GM15510 (cell line): ENCODE results near the gene MCC.

ENCODE experiments used
- POLR2A ChIP-seq: IDR thresholded peaks from 3 replicates; pipeline ENCODE4 v1.6.1; 2011; ENCODE audit warnings: borderline replicate concordance; ENCODE audit not compliant: insufficient read length; ENCODE audit errors: extremely low read depth

The MCC gene

GRCh38 chr5:113005454-113005853 is 482.8 kb downstream of the MCC start:
- TF ChIP-seq POLR2A = no peak

GRCh38 chr5:113003763-113004162 is 484.5 kb downstream of the MCC start:
- TF ChIP-seq POLR2A = no peak

GRCh38 chr5:113002423-113002822 is 485.8 kb downstream of the MCC start:
- no peak for TF ChIP-seq POLR2A

- no peak for TF ChIP-seq POLR2A
Observed at GRCh38 chr5:113000466-113000865, 487.8 kb downstream of the MCC start.

GRCh38 chr5:112998296-112998695 is 490.0 kb downstream of the MCC start:
- TF ChIP-seq POLR2A = no peak

GRCh38 chr5:112996830-112997374 is 491.4 kb downstream of the MCC start:
- no peak for TF ChIP-seq POLR2A

GRCh38 chr5:112995764-112996618 is 492.3 kb downstream of the MCC start:
- no peak for TF ChIP-seq POLR2A

GRCh38 chr5:112986224-112986623 is 502.0 kb downstream of the MCC start:
- no peak for TF ChIP-seq POLR2A

GRCh38 chr5:112983363-112983762 is 504.9 kb downstream of the MCC start:
- TF ChIP-seq POLR2A = no peak

- TF ChIP-seq POLR2A = no peak
Observed at GRCh38 chr5:112979723-112980122, 508.5 kb downstream of the MCC start.

- TF ChIP-seq POLR2A = no peak
Observed at GRCh38 chr5:112978836-112979235, 509.4 kb downstream of the MCC start.

GRCh38 chr5:112977440-112977861 is 510.8 kb downstream of the MCC start:
- TF ChIP-seq POLR2A = no peak

- peak; percentile 96 for TF ChIP-seq POLR2A
Observed at GRCh38 chr5:112976432-112977309, 511.6 kb downstream of the MCC start, which contains the start of gene DCP2. TSS of gene DCP2 (plus strand) at chr5:112976798. CDS start at chr5:112976934, 136 bp downstream.

- TF ChIP-seq POLR2A = no peak
Observed at GRCh38 chr5:112975721-112976431, 512.4 kb downstream of the MCC start.
